ENCODE data around the gene TYW1B.
"Not testable (repeated sequence)": the region's sequence is repeated elsewhere in the genome, so short reads cannot be mapped to it uniquely, and the experiment has no call there.

TYW1B gene, protein sequence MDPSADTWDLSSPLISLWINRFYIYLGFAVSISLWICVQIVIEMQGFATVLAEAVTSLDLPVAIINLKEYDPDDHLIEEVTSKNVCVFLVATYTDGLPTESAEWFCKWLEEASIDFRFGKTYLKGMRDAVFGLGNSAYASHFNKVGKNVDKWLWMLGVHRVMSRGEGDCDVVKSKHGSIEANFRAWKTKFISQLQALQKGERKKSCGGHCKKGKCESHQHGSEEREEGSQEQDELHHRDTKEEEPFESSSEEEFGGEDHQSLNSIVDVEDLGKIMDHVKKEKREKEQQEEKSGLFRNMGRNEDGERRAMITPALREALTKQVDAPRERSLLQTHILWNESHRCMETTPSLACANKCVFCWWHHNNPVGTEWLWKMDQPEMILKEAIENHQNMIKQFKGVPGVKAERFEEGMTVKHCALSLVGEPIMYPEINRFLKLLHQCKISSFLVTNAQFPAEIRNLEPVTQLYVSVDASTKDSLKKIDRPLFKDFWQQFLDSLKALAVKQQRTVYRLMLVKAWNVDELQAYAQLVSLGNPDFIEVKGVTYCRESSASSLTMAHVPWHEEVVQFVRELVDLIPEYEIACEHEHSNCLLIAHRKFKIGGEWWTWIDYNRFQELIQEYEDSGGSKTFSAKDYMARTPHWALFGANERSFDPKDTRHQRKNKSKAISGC

DNA sequence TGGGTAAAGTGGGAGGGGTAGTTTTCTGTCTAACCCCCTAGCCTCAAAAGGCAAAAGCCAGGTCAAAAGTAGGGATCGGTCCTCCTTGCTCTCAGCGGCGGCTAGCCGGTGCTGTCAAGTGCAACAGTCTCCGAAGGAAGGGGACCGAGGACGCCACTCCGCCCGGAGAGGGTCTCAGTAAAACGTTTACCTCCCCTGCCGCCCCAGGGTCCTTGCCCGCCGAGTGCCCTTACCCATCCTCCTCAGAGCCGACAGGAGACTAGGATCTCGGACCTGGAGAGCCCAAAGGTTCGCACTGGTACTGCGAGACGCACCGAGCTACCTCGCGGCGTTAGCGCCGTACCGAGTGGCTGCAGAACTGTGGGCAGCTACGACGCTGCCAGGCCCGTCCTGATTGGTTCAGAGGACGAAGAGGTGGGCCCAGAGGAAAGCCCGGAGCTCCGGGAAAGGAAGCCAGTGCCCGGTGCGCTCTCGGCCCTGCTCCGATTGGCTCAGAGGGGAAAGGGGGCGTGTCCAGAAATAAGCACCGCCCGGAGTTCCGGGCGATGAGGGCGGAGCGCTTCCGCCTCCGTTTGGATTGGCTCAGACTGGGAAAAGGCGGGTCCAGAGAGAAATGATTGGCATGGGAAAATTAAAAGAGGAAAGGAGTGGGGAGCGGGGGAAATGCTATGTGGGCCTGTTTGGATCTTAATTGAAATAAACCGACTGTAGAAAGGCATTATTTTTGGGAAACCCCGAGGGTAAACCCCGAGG lies at the start of gene TYW1B:
Gene TYW1B, minus strand, starts transcription at position 362 of the 753 bp plus-strand sequence. Its CDS starts 125 bp downstream, at position 237.
- DNase-seq (ENCODE audit: low read depth), result peak; percentile 93

DNA sequence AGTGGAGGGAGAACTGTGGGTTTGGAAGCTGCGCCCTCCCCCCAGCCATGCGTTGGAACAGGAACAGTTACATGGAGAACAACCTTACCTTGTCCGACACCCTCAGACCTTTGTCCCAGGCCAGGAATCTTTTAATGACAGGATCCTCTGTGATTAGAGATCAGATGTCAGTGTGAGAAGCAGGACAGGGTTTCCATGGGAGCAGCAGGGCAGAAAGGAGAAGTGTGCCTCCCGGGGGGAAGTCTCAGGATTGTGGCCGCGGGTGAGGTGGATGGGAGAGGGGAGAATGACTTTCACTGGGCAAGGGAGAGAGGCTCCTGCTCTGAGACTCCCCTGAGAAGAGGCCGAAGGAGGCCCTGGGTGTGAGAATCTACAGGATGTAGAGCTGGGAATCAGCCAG lies 39.6 kb upstream of the TYW1B start:
- not testable (repeated sequence) for DNase-seq (ENCODE audit: low read depth)

DNA sequence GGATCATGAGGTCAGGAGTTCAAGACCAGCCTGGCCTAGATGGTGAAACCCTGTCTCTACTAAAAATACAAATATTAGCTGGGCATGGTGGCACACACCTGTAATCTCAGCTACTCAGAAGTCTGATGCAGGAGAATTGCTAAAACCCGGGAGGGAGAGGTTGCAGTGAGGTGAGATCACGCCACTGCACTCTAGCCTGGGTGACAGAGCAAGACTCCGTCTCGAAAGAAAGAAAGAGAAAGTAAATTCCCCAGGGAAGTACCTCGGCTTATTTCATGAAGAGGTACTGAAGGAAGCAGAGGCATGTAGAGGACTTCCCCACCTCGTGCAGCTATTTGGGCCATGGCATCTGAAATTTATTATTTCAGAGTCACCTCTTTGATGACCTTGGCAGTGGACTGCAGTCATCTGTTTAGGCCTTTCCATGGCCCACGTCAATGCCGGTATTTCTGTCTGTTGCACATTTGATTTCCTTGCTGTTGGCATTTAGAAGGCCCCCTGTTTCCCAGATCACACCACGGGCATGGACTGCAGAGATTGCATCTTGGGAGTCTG lies 30.9 kb upstream of the TYW1B start:
- DNase-seq (ENCODE audit: low read depth), result not testable (repeated sequence)

DNA sequence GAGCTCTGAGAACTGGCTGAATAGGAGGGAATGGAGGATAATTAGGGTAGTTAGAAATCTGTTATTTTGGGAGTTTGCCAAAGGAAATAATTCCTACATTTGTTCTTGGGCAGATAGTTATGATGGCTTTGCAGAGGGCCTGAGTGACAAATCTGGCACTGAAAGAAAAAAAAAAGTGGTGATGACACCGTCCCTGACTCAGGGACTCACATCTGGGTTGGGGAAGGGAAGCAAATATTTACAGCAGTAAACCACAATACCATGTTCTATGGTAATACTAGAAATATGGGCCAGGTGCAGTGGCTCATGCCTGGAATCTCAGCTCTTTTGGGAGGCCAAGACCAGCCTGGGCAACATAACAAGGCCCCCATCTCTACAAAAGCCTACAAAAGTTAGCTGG lies 29.9 kb upstream of the TYW1B start:
- not testable (repeated sequence) for DNase-seq (ENCODE audit: low read depth)

DNA sequence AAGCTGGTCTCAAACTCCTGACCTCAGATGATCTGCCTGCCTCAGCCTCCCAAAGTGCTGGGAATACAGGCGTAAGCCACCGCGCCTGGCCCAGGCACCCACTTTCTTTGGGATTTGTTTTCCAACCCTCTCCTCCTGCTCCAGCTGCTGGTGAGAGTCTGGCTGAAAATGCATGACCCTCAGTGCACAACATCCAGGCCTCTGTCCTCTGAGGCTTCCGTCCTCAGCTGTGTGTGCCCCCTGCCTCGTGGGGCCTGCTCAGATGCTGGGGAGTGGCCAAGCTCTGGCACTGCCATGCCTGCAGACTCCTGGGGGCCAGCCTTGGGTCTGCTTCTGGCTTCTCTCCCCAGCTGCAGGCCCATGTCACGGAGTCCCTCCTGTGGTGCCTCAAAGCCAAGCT lies 27.3 kb upstream of the TYW1B start:
- not testable (repeated sequence) for DNase-seq (ENCODE audit: low read depth)

DNA sequence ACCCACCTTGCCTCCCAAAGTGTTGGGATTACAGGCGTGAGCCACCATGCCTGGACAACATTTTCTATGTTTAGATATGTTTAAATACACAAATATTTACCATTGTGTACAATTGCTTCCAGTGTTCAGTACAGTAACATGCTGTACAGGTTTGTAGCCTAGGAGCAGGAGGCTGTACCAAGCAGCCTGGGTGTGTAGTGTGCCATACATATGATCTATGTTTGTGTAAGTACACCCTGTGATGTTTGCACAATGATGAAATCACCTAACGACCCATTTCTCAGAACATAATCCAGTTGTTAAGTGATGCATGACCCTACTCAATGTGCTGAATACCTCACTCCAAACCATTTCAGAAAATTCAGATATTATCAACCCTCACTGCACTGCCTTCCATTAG lies 24.9 kb upstream of the TYW1B start:
- not testable (repeated sequence) for DNase-seq (ENCODE audit: low read depth)

DNA sequence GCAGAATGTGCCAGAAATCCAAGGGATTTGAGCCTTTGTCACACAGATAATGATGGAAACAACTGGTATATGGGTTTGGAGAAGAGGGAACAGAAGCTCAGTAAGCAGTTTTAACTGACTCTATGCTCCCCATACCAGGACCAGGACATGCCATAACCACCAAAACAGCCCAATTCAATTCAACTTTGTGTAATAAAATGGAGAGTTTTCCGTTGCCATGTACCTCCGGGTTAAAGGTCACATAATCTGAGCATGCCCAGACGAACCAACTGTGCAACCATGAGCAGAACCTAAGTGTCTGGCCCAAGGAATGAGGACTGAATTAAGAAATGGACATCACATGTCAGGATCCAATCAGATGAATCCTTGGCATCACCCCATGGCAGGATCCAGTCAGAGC lies 22.7 kb upstream of the TYW1B start:
- DNase-seq (ENCODE audit: low read depth), result not testable (repeated sequence)

DNA sequence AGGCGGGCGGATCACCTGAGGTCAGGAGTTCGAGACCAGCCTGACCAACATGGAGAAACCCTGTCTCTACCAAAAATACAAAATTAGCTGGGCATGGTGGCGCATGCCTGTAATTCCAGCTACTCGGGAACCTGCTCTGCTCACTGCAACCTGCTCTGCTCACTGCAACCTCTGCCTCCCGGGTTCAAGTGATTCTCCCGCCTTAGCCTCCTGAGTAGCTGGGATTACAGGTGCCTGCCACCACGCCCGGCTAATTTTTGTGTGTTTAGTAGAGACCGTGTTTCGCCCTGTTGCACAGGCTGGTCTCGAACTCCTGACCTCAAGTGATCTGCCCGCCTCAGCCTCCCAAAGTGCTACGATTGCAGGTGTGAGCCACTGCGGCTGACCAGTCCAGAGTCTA lies 16.1 kb upstream of the TYW1B start:
- DNase-seq (ENCODE audit: low read depth), result not testable (repeated sequence)

DNA sequence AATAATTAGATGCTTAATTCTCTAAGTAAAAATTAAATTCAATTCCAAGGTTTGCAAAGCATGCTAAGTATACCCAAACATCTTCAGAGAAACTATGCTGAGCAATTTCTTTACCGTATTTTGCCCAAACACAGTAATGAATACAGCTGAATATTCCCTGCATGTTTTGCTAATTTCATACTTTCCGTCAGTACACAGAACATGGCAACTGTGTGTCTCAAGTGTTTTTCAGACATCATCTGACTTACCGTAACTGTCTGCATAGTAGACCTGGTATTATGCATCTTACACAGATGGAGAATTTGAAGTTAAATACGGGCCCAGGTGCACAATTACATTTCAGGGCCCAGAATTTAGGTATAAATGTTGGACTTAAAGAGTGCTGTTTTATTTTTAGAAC lies 15.2 kb upstream of the TYW1B start:
- not testable (repeated sequence) for DNase-seq (ENCODE audit: low read depth)

DNA sequence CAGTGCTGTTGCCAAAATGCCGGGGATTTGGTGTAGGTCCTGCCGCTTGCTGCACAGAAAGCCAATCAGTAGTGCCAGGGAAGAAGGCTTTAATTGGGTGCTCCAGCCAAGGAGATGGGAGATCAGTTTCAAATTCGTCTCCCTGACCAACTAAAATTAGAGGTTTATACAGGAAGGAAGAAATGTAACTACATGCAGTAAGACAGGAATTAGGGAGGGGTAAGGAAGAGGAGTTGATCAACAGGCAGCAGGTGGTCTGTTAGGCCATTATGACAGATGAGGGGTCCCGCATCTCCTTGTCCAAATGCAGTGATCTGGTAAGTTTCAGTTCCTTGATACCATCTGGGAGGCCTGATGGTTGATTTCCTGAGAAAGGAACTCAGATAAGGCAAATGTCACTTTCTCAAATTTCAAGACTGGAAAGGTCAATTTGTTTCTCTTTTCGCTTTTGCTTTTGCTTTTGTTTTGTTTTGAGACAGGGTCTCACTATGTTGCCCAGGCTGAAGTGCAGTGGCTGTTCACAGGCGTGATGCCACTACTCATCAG lies 13.0 kb upstream of the TYW1B start:
- not testable (repeated sequence) for DNase-seq (ENCODE audit: low read depth)

DNA sequence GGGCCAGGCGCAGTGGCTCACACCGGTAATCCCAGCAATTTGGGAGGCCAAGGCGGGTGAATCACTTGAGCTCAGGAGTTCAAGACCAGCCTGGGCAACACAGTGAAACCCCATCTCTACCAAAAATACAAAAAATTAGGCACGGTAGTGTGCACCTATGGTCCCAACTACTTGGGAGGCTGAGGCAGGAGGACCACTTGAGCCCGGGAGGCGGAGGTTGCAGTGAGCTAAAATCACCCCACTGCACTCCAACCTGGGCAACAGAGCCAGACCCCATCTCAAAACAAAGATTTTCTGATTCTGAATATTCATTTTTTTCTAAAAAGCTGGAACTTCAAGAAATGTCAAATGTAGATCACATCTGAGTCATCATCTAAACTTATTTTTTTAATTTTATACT lies 10.3 kb upstream of the TYW1B start:
- DNase-seq (ENCODE audit: low read depth), result not testable (repeated sequence)

DNA sequence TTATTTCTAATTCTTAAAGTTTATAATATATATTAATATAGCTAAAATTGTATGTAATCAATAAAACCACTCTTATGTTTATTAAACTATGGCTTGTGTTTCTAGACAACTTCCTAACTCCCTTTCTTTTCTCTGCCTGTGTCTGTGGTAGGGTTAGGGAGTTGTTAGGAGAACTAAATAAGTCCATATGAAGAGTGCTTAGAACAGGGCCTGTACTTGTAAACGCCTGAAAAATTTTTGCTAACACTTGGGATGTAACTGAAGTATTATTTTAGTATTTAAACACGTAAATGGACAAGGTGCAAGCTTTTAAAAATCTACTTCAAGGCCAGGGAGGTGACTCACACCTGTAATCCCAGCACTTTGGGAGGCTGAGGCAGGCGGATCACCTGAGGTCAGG lies 9.3 kb upstream of the TYW1B start:
- not testable (repeated sequence) for DNase-seq (ENCODE audit: low read depth)

DNA sequence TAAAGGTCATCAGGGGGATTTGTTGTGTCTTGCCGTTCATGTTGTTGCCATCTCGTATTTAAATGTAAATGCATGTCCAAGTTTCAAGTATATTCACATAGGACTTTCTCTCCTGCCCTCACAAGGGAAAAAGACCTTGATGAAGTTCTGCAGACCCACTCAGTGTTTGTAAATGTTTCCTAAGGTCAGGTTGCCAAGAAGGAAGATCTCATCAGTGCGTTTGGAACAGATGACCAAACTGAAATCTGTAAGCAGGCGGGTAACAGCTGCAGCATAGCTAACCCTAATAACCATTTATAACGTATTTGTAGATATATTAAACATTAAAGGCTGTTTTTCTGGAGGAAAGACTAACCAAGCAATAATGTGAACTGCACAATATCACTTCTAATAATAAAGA lies 2.6 kb upstream of the TYW1B start:
- not testable (repeated sequence) for DNase-seq (ENCODE audit: low read depth)

DNA sequence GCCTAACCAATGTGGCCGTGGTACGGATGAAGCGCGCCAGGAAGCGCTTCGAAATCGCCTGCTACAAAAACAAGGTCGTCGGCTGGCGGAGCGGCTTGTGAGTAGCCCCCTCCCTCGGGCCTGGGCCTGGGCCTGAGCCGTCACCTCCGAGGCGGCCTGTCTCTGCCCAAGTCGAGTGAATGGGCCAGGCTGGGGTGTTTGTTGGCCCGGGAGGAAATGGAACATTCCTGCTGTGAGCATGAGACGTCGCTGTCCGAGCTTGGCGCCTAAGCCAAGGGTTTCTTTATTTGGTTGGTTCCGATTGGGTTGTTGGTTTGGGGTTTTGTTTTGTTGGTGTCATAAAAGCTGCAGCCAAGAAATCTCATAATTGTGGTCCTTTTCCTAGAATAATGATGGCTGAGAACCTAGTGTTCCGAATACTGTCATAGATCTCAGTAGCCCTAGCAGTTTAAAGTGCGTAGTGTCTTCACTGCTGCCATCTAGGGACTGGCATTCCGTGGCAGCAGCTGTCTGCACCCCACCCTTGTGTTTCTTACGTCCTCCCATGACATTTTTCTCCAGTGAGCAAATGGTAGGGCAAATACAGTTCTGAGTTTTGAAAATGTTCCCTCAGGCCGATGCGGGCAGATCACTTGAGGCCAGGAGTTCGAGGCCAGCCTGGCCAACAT lies 1.8 kb upstream of the TYW1B start:
- DNase-seq (ENCODE audit: low read depth), result not testable (repeated sequence)

DNA sequence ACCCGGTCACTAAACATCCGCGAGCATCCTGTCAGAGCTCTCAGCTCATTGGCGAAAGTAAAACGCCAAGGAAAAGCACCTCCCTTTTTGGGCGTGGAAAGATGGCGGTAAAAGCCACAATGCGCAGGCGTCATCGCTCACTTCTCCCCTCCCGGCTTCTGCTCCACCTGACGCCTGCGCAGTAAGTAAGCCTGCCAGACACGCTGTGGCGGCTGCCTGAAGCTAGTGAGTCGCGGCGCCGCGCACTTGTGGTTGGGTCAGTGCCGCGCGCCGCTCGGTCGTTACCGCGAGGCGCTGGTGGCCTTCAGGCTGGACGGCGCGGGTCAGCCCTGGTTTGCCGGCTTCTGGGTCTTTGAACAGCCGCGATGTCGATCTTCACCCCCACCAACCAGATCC lies 1.3 kb upstream of the TYW1B start:
- peak; percentile 97 for DNase-seq (ENCODE audit: low read depth)

DNA sequence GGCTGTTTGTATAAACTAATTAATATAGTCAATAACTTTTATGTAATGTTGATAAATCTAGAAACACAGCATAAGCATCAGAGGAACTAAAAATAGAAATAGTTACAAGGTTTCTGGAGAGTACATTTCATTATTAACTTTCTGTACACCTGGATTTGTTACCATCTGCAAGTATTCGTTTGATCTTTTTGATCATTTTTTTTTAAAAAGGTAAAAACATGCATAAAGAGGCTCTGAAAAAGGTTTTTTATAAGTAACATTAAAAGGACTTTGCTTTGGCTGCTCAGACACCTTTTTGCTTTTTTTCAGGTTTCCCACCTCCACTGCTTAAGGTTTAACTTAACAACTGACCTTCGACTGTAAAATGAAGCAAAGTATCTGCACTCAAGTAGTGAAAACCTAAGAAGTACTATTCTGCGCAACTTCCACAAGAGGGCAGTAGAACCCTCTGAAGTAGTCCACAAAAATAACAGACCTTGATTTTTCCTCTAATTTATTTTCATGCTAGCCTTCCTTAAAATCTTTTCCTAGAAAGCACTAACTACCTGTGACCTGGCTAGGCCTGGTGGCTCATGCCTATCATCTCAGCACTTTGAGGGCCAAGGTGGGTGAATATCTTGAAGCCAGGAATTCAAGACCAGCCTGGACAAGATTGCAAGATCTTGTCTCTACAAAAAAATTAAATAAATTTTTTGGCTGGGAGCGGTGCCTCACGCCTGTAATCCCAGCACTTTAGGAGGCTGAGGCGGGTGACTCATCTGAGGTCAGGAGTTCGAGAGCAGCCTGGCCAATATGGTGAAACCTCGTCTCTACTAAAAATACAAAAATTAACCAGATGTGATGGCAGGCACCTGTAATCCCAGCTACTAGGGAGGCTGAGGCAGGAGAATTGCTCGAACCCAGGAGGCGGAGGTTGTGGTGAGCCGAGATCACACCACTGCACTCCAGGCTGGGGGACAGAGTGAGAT lies 4.0 kb downstream of the TYW1B start:
- not testable (repeated sequence) for DNase-seq (ENCODE audit: low read depth)

DNA sequence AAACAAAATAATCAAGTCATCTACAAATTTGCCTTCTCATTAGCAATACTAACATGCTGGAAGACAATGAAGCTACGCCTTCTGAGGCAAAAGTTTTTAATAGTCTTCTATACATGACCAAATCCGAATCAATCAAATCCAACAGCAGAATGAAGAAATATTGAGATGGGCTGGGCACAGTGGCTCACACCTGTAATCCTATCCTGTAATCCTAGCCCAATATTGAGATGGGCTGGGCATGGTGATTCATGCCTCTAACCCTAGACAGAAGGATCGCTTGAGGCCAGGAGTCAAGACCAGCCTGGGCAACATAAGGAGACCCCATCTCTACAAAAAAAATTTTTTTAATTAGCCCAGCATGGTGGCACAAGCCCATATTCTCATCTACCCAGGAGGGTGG lies 5.5 kb downstream of the TYW1B start:
- not testable (repeated sequence) for DNase-seq (ENCODE audit: low read depth)

DNA sequence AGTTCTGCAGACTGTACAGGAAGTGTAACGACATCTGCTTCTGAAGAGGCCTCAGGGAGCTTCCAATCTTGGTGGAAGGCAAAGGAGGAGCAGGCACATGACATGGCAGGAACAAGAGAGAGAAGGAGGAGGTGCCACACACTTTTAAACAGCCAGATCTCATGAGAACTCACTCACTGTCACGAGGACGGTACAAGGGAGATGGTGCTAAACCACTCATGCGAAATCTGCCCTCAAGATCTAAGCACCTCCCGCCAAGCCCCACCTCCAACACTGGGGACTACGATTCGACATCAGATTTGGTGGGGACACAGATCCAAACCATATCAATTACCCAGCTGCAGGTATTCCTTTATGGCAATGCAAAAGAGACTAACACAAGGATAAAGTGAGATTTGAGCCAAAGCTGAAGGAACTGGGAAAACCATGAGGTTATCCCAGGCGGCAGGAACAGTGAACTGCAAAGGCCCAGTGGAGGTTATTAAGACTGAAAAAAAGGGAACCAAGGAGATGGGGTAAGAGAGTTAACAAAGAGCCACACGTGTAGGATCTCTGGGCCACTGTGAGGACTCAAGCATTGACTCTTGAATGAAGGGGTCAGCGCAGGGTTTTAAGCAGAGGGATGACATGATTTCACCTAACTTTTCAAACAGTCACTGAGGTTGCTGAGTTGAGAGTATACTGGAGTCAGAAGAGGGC lies 9.2 kb downstream of the TYW1B start:
- DNase-seq (ENCODE audit: low read depth), result not testable (repeated sequence)

DNA sequence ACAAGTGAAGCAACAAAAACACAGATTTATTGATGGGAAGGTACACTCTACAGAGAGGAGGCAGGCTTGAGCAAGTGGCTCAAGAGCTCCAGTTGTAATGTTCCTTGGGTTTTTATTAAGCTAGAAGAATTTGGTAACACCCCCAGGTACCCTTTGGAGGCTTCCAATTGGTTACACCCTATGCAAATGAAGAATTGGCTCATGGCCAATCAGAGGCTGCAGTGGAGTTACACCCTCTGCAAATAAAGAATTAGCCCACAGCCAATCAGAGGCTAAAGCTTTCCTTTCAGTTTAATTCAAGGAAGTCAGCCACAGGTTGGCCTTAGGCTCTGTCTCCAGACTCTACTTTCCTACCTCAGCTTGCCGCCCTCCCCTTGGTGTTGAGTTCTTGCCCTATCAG lies 10.3 kb downstream of the TYW1B start:
- not testable (repeated sequence) for DNase-seq (ENCODE audit: low read depth)
